ENCODE measurements around the gene SPSB1. TPM values are rescaled to one million over a fixed set of nuclear protein-coding genes. Genes with fewer than 3 reads are reported as not detected.

The SPSB1 gene
- polyA plus RNA-seq, 1 donor from 2014 or later = 1.4 TPM

DNA sequence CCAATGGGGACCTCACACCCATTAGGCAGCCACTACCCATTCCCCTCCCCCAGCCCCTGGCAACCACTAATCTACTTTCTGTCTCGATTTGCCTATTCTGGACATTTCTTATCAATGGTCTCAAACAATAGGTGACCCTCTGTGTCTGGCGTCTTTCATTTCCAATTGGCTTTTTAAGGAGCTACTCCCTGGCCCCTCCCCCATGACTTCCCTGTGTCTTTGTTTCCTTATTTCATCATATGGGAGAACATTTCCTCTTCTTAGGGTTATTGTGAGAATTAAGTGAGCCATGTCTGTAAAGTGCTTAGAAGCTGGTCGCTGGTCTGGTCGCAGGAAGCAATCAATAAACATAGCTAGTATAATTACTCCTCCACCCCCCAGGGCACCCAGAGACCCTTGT, 80.9 kb downstream of the SPSB1 start:
- Histone ChIP-seq H2AFZ (ENCODE audit: low read depth, low read length) (no peak overlapping the region), H3K36me3 (ENCODE audit: insufficient read depth, low read length) (no peaks in the 10 kb centered on the region), H3K27ac (ENCODE audit: low read length) (no peak overlapping the region), H3F3A (ENCODE audit: insufficient read depth, low read length, poor library complexity, severe bottlenecking) (no peaks in the 10 kb centered on the region), H3K4me3 (ENCODE audit: low read length) (no peak overlapping the region), H3K79me2 (replicated peaks; ENCODE audit: insufficient read depth, low read length) (no peaks in the 10 kb centered on the region), H3K9me2 (ENCODE audit: insufficient read depth, low read length) (no peaks in the 10 kb centered on the region), H4K20me1 (ENCODE audit: insufficient read depth) (no peaks in the 10 kb centered on the region), H3K4me2 (ENCODE audit: low read length) (no peak overlapping the region), H3K27me3 (ENCODE audit: insufficient read depth, low read depth, low read length) (no peaks in the 10 kb centered on the region), H3K9me3 (ENCODE audit: low read length) (no peaks in the 10 kb centered on the region), H3K9ac (ENCODE audit: low read length) (no peak overlapping the region)
- TF ChIP-seq EZH2 (IDR thresholded peaks at IDR 0.05; ENCODE audit: borderline replicate concordance, insufficient read depth, low read length, poor library complexity, severe bottlenecking) = no peak

DNA sequence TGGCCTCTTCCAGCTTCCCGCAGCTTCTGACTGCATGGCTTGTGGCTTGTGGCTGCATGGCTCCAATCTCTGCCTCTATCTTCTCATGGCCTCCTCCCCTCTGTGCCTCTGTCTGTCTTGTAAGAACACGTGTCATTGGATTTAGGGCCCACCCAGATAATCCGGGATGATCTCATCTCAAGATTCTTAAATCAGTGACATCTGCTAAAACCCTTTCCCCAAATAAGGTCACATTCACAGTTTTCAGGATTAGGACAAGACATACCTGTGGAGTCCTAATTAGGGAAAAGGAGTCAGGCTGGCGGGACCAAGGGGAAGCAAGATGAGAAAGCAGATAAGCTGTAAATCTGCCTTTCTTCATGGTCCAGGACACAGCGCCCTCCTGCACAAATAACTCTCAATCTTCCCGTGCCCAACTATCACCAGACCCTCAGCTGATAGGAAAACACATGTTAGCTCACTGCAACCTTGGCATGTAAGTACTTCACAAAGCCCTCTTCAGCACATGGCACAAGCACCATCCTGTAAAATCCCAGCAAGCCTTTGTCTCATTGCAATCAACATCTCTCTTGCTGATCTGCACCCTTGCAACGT, 82.2 kb downstream of the SPSB1 start:
- Histone ChIP-seq H2AFZ (ENCODE audit: low read depth, low read length) (no peak overlapping the region), H3F3A (ENCODE audit: insufficient read depth, low read length, poor library complexity, severe bottlenecking) (no peaks in the 10 kb centered on the region), H3K79me2 (replicated peaks; ENCODE audit: insufficient read depth, low read length) (no peaks in the 10 kb centered on the region), H3K4me2 (ENCODE audit: low read length) (no peak overlapping the region), H4K20me1 (ENCODE audit: insufficient read depth) (no peaks in the 10 kb centered on the region), H3K27ac (ENCODE audit: low read length) (no peak overlapping the region), H3K9ac (ENCODE audit: low read length) (no peak overlapping the region), H3K27me3 (ENCODE audit: insufficient read depth, low read depth, low read length) (no peaks in the 10 kb centered on the region), H3K9me3 (ENCODE audit: low read length) (no peaks in the 10 kb centered on the region), H3K9me2 (ENCODE audit: insufficient read depth, low read length) (no peaks in the 10 kb centered on the region), H3K36me3 (ENCODE audit: insufficient read depth, low read length) (no peaks in the 10 kb centered on the region), H3K4me3 (ENCODE audit: low read length) (no peak overlapping the region)
- TF ChIP-seq, protein P1, sequence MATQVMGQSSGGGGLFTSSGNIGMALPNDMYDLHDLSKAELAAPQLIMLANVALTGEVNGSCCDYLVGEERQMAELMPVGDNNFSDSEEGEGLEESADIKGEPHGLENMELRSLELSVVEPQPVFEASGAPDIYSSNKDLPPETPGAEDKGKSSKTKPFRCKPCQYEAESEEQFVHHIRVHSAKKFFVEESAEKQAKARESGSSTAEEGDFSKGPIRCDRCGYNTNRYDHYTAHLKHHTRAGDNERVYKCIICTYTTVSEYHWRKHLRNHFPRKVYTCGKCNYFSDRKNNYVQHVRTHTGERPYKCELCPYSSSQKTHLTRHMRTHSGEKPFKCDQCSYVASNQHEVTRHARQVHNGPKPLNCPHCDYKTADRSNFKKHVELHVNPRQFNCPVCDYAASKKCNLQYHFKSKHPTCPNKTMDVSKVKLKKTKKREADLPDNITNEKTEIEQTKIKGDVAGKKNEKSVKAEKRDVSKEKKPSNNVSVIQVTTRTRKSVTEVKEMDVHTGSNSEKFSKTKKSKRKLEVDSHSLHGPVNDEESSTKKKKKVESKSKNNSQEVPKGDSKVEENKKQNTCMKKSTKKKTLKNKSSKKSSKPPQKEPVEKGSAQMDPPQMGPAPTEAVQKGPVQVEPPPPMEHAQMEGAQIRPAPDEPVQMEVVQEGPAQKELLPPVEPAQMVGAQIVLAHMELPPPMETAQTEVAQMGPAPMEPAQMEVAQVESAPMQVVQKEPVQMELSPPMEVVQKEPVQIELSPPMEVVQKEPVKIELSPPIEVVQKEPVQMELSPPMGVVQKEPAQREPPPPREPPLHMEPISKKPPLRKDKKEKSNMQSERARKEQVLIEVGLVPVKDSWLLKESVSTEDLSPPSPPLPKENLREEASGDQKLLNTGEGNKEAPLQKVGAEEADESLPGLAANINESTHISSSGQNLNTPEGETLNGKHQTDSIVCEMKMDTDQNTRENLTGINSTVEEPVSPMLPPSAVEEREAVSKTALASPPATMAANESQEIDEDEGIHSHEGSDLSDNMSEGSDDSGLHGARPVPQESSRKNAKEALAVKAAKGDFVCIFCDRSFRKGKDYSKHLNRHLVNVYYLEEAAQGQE (IDR thresholded peaks at IDR 0.05; ENCODE audit: borderline replicate concordance) = no peak
- TF ChIP-seq, protein P2, sequence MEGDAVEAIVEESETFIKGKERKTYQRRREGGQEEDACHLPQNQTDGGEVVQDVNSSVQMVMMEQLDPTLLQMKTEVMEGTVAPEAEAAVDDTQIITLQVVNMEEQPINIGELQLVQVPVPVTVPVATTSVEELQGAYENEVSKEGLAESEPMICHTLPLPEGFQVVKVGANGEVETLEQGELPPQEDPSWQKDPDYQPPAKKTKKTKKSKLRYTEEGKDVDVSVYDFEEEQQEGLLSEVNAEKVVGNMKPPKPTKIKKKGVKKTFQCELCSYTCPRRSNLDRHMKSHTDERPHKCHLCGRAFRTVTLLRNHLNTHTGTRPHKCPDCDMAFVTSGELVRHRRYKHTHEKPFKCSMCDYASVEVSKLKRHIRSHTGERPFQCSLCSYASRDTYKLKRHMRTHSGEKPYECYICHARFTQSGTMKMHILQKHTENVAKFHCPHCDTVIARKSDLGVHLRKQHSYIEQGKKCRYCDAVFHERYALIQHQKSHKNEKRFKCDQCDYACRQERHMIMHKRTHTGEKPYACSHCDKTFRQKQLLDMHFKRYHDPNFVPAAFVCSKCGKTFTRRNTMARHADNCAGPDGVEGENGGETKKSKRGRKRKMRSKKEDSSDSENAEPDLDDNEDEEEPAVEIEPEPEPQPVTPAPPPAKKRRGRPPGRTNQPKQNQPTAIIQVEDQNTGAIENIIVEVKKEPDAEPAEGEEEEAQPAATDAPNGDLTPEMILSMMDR (IDR thresholded peaks at IDR 0.05; ENCODE audit: poor library complexity, severe bottlenecking) = no peak
- TF ChIP-seq TAF1 (IDR thresholded peaks at IDR 0.05; ENCODE audit: low read depth) (no peak), EZH2 (IDR thresholded peaks at IDR 0.05; ENCODE audit: borderline replicate concordance, insufficient read depth, low read length, poor library complexity, severe bottlenecking) (no peak), POLR2AphosphoS5 (IDR thresholded peaks at IDR 0.05) (no peak), SMC3 (conservative IDR thresholded peaks at IDR 0.05; ENCODE audit: poor library complexity) (no peak), EP300 (conservative IDR thresholded peaks at IDR 0.05; ENCODE audit: poor library complexity, severe bottlenecking) (no peak), MXI1 (conservative IDR thresholded peaks at IDR 0.05; ENCODE audit: poor library complexity, severe bottlenecking) (no peak), RAD21 (conservative IDR thresholded peaks at IDR 0.05) (no peak)

Measured in neural cell (in vitro differentiated cells).